Measurements from ENCODE around the gene EHD3.

- TF ChIP-seq NFE2L2 (IDR thresholded peaks at IDR 0.05; ENCODE audit: low read depth, low read length) (no peak), CTCF (conservative IDR thresholded peaks at IDR 0.05; ENCODE audit: low read depth, low read length) (no peak), MXI1 (IDR thresholded peaks at IDR 0.05; ENCODE audit: borderline replicate concordance, low read depth, low read length) (no peak), POLR2A (IDR thresholded peaks at IDR 0.05; ENCODE audit: low read depth, low read length) (no peak), MAZ (IDR thresholded peaks at IDR 0.05; ENCODE audit: borderline replicate concordance, low read depth, low read length) (no peak), CHD1 (IDR thresholded peaks at IDR 0.05; ENCODE audit: low read depth, low read length) (no peak), FOS (IDR thresholded peaks at IDR 0.05; ENCODE audit: low read depth, low read length) (no peak)
Observed at GRCh38 chr2:31233231-31233630, 721 bp upstream of the EHD3 start.
